GM23338 (cell line): ENCODE results near the gene PECR. TPM values are rescaled to one million over a fixed set of nuclear protein-coding genes. Genes with fewer than 3 reads are reported as not detected.

Experiments used
- ATAC-seq: fragments of 200-7000 bp; cut with Tn5 transposase; 3 replicates; pipeline ENCODE4 v1.9.1; 2020
- DNase-seq: peaks from one replicate; pipeline ENCODE4 v3.0.0-alpha.2; 2015; ENCODE audit warnings: low spot score
- H2AFZ ChIP-seq: fragments of 200-600 bp; sonication (generic); 2 replicates; pipeline ENCODE4 v1.8.0; 2016; ENCODE audit warnings: antibody characterized with exemption, mild to moderate bottlenecking, moderate library complexity
- H3F3A ChIP-seq: fragments of 200-600 bp; sonication (generic); replicated peaks from 2 replicates; pipeline ENCODE4 v1.8.0; 2017; ENCODE audit warnings: antibody characterized with exemption, mixed run types, low read depth
- H3K27ac ChIP-seq: fragments of 200-600 bp; sonication (generic); 2 replicates; pipeline ENCODE4 v1.6.1; 2016; ENCODE audit warnings: low read depth
- H3K27me3 ChIP-seq: fragments of 200-600 bp; sonication (generic); 2 replicates; pipeline ENCODE4 v1.8.0; 2016; ENCODE audit warnings: mild to moderate bottlenecking, mixed run types, moderate library complexity; ENCODE audit not compliant: insufficient read depth
- H3K36me3 ChIP-seq: fragments of 200-600 bp; sonication (generic); 2 replicates; pipeline ENCODE4 v1.8.0; 2016; ENCODE audit warnings: mild to moderate bottlenecking; ENCODE audit not compliant: insufficient read depth
- H3K4me1 ChIP-seq: fragments of 200-600 bp; sonication (generic); 2 replicates; pipeline ENCODE4 v1.8.0; 2016; ENCODE audit warnings: mild to moderate bottlenecking, moderate library complexity; ENCODE audit not compliant: insufficient read depth
- H3K4me2 ChIP-seq: fragments of 200-600 bp; sonication (generic); 2 replicates; pipeline ENCODE4 v1.7.1; 2017; ENCODE audit warnings: mixed run types
- H3K4me3 ChIP-seq: fragments of 200-600 bp; sonication (generic); 2 replicates; pipeline ENCODE4 v1.6.1; 2016; ENCODE audit warnings: mixed run types
- H3K79me2 ChIP-seq: fragments of 200-600 bp; sonication (generic); replicated peaks from 2 replicates; pipeline ENCODE4 v1.8.0; 2017; ENCODE audit warnings: mild to moderate bottlenecking; ENCODE audit not compliant: insufficient read depth
- H3K9me2 ChIP-seq: fragments of 200-600 bp; sonication (generic); 2 replicates; pipeline ENCODE4 v1.8.0; 2017; ENCODE audit not compliant: insufficient read depth
- H4K20me1 ChIP-seq: fragments of 200-600 bp; sonication (generic); replicated peaks from 2 replicates; pipeline ENCODE4 v1.8.0; 2017; ENCODE audit warnings: mild to moderate bottlenecking; ENCODE audit not compliant: insufficient read depth
- H3K27ac Mint-ChIP-seq: 2 replicates; pipeline ENCODE4 v1.8.0; 2020; ENCODE audit warnings: inconsistent platforms, mild to moderate bottlenecking, moderate library complexity, mixed read lengths
- H3K27me3 Mint-ChIP-seq: 3 replicates; pipeline ENCODE4 v1.8.0; 2022; ENCODE audit warnings: low read depth, mild to moderate bottlenecking, moderate library complexity, mixed read lengths, inconsistent platforms; ENCODE audit not compliant: insufficient read depth, poor library complexity
- H3K36me3 Mint-ChIP-seq: 3 replicates; pipeline ENCODE4 v1.8.0; 2021; ENCODE audit warnings: low read depth, mild to moderate bottlenecking, inconsistent platforms, moderate library complexity, mixed read lengths
- H3K4me1 Mint-ChIP-seq: 3 replicates; pipeline ENCODE4 v1.8.0; 2020; ENCODE audit warnings: mild to moderate bottlenecking, inconsistent platforms, mixed read lengths
- H3K4me3 Mint-ChIP-seq: 3 replicates; pipeline ENCODE4 v1.8.0; 2021; ENCODE audit warnings: moderate library complexity, mild to moderate bottlenecking, inconsistent platforms, mixed read lengths
- H3K9me3 Mint-ChIP-seq: 3 replicates; pipeline ENCODE4 v1.8.0; 2020; ENCODE audit warnings: moderate library complexity, mild to moderate bottlenecking, inconsistent platforms, mixed read lengths
- CREB1 ChIP-seq: fragments of 250-450 bp; sonication (Bioruptor Pico); IDR thresholded peaks from 2 replicates; pipeline ENCODE4 v1.5.0; 2020; ENCODE audit warnings: low read depth, mild to moderate bottlenecking, moderate library complexity
- EZH2 ChIP-seq: fragments of 200-600 bp; sonication (generic); IDR thresholded peaks from one replicate; pipeline ENCODE4 v1.8.0; 2017; ENCODE audit warnings: antibody characterized with exemption, mild to moderate bottlenecking, low read depth; ENCODE audit not compliant: unreplicated experiment
- JUNB ChIP-seq: IDR thresholded peaks from one replicate; pipeline ENCODE4 v1.6.1; 2016; ENCODE audit warnings: antibody characterized with exemption; ENCODE audit not compliant: unreplicated experiment
- NANOG ChIP-seq: IDR thresholded peaks from 2 replicates; pipeline ENCODE4 v1.6.1; 2016; ENCODE audit warnings: antibody characterized with exemption, borderline replicate concordance
- POLR2AphosphoS5 ChIP-seq: IDR thresholded peaks from 2 replicates; pipeline ENCODE4 v1.6.1; 2016; ENCODE audit warnings: antibody characterized with exemption, low read depth
- STAT1 ChIP-seq: IDR thresholded peaks from one replicate; pipeline ENCODE4 v1.6.1; 2016; ENCODE audit warnings: antibody characterized with exemption; ENCODE audit not compliant: unreplicated experiment
- ZNF331 ChIP-seq: fragments of 250-450 bp; sonication (Bioruptor Pico); IDR thresholded peaks from 2 replicates; pipeline ENCODE4 v1.5.0; 2020; ENCODE audit warnings: low read depth, mild to moderate bottlenecking, moderate library complexity
- polyA plus RNA-seq: library from polyadenylated mRNA; unstranded; fragments of >200 nt; fragmentation: Nextera tagmentation; extraction: Ambion mirVana; gene quantifications from 2 replicates; pipeline ENCODE4 v1.2.1, GENCODE V29; 2016
- total RNA-seq: library from RNA; depleted of rRNA; stranded (reverse); fragments of >200 nt; shearing (Covaris generic); gene quantifications from 2 replicates; pipeline ENCODE4 v1.2.3, GENCODE V29; 2014
- TF ChIP-seq, protein P1 (sequence below): IDR thresholded peaks from one replicate; pipeline ENCODE4 v1.6.1; 2018; ENCODE audit warnings: antibody characterized with exemption; ENCODE audit not compliant: unreplicated experiment
- TF ChIP-seq, protein P2 (sequence below): fragments of 250-450 bp; sonication (Bioruptor Pico); IDR thresholded peaks from 2 replicates; pipeline ENCODE4 v1.5.0; 2020; ENCODE audit warnings: mild to moderate bottlenecking, moderate library complexity

Gene PECR
- total and polyA plus RNA-seq, 2 experiments from 2014 or later, result 12.1 to 15.5 TPM

DNA sequence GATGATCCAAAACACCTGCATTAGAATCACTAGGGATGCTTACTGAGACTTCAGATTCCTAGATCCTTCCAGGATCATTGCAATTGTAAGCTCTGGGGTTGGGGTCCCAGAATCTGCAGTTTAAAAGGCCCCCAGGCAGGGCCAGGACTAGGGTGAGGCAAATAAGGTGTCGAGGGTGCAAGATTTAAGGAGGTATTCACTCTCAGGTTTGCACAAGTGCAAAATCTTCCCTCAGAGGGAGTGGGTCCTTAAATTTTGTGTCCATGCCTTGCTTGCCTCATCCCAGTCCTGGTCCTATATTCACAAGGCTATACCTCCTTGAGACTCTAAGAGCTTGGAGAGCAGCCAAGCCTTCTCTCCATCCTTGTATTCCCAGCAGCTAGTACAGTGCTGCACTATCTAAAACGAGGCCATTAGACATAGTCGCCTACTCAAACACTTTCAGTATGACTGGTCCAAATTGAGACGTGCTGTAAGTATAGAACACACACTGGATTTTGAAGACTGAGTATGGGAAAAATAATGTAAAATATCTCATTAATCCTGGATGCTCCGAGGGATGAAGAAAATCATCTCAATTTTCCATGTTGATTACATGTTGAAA lies 36.6 kb downstream of the PECR start (continued):
- TF ChIP-seq, protein P1, sequence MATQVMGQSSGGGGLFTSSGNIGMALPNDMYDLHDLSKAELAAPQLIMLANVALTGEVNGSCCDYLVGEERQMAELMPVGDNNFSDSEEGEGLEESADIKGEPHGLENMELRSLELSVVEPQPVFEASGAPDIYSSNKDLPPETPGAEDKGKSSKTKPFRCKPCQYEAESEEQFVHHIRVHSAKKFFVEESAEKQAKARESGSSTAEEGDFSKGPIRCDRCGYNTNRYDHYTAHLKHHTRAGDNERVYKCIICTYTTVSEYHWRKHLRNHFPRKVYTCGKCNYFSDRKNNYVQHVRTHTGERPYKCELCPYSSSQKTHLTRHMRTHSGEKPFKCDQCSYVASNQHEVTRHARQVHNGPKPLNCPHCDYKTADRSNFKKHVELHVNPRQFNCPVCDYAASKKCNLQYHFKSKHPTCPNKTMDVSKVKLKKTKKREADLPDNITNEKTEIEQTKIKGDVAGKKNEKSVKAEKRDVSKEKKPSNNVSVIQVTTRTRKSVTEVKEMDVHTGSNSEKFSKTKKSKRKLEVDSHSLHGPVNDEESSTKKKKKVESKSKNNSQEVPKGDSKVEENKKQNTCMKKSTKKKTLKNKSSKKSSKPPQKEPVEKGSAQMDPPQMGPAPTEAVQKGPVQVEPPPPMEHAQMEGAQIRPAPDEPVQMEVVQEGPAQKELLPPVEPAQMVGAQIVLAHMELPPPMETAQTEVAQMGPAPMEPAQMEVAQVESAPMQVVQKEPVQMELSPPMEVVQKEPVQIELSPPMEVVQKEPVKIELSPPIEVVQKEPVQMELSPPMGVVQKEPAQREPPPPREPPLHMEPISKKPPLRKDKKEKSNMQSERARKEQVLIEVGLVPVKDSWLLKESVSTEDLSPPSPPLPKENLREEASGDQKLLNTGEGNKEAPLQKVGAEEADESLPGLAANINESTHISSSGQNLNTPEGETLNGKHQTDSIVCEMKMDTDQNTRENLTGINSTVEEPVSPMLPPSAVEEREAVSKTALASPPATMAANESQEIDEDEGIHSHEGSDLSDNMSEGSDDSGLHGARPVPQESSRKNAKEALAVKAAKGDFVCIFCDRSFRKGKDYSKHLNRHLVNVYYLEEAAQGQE, result no peak
- TF ChIP-seq ZNF331 (CRISPR knock-in tag) (no peak), POLR2AphosphoS5 (no peak)

DNA sequence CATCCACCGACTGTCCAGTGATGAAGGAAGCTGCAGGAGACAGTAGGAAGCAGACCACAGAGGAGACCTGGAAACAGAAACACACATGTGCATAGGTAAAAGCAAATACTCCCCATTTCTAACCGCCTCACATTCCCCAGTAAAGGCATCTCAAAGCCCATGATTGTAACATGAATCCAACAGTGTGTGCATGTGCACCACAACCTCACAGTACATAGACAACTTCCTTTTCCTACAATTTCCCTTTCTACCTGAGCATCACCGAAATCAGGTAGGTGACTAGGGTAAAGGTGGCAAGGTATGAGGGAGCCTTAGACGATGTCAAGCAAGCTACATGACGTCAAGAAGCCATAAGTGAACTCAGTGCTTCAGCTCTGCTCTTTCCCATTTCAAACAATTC lies 37.7 kb downstream of the PECR start:
- DNase-seq, result no peak
- Histone ChIP-seq H4K20me1 (no peaks in the 10 kb centered on the region), H3K4me1 (no peaks in the 10 kb centered on the region), H3K27ac (no peak overlapping the region), H3K27me3 (no peaks in the 10 kb centered on the region), H3K4me3 (no peak overlapping the region), H3K9me2 (no peaks in the 10 kb centered on the region), H3F3A (no peaks in the 10 kb centered on the region), H3K36me3 (peaks cover 14% of the 10 kb centered on the region; the same call in 1 of the 2 replicates), H2AFZ (no peak overlapping the region), H3K4me2 (no peak overlapping the region), H3K79me2 (no peaks in the 10 kb centered on the region)
- H3K4me1 Mint-ChIP-seq, result no peaks in the 10 kb centered on the region
- ATAC-seq, result no peak
- no peak for TF ChIP-seq JUNB
- TF ChIP-seq, protein P2, sequence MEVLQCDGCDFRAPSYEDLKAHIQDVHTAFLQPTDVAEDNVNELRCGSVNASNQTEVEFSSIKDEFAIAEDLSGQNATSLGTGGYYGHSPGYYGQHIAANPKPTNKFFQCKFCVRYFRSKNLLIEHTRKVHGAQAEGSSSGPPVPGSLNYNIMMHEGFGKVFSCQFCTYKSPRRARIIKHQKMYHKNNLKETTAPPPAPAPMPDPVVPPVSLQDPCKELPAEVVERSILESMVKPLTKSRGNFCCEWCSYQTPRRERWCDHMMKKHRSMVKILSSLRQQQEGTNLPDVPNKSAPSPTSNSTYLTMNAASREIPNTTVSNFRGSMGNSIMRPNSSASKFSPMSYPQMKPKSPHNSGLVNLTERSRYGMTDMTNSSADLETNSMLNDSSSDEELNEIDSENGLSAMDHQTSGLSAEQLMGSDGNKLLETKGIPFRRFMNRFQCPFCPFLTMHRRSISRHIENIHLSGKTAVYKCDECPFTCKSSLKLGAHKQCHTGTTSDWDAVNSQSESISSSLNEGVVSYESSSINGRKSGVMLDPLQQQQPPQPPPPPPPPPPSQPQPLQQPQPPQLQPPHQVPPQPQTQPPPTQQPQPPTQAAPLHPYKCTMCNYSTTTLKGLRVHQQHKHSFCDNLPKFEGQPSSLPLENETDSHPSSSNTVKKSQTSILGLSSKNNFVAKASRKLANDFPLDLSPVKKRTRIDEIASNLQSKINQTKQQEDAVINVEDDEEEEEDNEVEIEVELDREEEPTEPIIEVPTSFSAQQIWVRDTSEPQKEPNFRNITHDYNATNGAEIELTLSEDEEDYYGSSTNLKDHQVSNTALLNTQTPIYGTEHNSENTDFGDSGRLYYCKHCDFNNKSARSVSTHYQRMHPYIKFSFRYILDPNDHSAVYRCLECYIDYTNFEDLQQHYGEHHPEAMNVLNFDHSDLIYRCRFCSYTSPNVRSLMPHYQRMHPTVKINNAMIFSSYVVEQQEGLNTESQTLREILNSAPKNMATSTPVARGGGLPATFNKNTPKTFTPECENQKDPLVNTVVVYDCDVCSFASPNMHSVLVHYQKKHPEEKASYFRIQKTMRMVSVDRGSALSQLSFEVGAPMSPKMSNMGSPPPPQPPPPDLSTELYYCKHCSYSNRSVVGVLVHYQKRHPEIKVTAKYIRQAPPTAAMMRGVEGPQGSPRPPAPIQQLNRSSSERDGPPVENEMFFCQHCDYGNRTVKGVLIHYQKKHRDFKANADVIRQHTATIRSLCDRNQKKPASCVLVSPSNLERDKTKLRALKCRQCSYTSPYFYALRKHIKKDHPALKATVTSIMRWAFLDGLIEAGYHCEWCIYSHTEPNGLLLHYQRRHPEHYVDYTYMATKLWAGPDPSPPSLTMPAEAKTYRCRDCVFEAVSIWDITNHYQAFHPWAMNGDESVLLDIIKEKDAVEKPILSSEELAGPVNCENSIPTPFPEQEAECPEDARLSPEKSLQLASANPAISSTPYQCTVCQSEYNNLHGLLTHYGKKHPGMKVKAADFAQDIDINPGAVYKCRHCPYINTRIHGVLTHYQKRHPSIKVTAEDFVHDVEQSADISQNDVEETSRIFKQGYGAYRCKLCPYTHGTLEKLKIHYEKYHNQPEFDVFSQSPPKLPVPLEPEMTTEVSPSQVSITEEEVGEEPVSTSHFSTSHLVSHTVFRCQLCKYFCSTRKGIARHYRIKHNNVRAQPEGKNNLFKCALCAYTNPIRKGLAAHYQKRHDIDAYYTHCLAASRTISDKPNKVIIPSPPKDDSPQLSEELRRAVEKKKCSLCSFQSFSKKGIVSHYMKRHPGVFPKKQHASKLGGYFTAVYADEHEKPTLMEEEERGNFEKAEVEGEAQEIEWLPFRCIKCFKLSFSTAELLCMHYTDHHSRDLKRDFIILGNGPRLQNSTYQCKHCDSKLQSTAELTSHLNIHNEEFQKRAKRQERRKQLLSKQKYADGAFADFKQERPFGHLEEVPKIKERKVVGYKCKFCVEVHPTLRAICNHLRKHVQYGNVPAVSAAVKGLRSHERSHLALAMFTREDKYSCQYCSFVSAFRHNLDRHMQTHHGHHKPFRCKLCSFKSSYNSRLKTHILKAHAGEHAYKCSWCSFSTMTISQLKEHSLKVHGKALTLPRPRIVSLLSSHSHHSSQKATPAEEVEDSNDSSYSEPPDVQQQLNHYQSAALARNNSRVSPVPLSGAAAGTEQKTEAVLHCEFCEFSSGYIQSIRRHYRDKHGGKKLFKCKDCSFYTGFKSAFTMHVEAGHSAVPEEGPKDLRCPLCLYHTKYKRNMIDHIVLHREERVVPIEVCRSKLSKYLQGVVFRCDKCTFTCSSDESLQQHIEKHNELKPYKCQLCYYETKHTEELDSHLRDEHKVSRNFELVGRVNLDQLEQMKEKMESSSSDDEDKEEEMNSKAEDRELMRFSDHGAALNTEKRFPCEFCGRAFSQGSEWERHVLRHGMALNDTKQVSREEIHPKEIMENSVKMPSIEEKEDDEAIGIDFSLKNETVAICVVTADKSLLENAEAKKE (CRISPR knock-in tag), result no peak
- TF ChIP-seq CREB1 (CRISPR knock-in tag), result no peak
- TF ChIP-seq, protein P1, result no peak
- no peak for TF ChIP-seq NANOG
- no peak for TF ChIP-seq EZH2
- no peak for TF ChIP-seq STAT1
- peaks cover 29% of the 10 kb centered on the region for H3K36me3 Mint-ChIP-seq
- H3K9me3 Mint-ChIP-seq, result no peaks in the 10 kb centered on the region; the same call in 2 of the 3 replicates
- no peak overlapping the region for H3K27ac Mint-ChIP-seq
- peaks cover 1% of the 10 kb centered on the region for H3K27me3 Mint-ChIP-seq
- no peak overlapping the region for H3K4me3 Mint-ChIP-seq
